ENCODE measurements around the gene ZNRF3. TPM values are rescaled to one million over a fixed set of nuclear protein-coding genes. Genes with fewer than 3 reads are reported as not detected.

Gene ZNRF3
- total and polyA plus RNA-seq, 7 donors: 0.23 to 13.6 (median 8.9) TPM

- Histone ChIP-seq H3K4me1 (peaks cover 0 to 28% (median 12%) of the 10 kb centered on the region in 4 donors), H3K9me3 (no peaks in the 10 kb centered on the region), H3K27me3 (no peaks in the 10 kb centered on the region), H3K4me3 (no peak overlapping the region), H3K27ac (no peak overlapping the region), H3K36me3 (no peaks in the 10 kb centered on the region)
- intact Hi-C loops (cut with DNase I): no loop called here
- 81 to 85% methylated on average over 2 of the region's 2 CpGs for WGBS, 2 donors
- TF ChIP-seq POLR2A (IDR thresholded peaks at IDR 0.05) (no peak), EP300 (IDR thresholded peaks at IDR 0.05) (no peak), POLR2AphosphoS5 (IDR thresholded peaks at IDR 0.05) (no peak)
- TF ChIP-seq, protein P1, sequence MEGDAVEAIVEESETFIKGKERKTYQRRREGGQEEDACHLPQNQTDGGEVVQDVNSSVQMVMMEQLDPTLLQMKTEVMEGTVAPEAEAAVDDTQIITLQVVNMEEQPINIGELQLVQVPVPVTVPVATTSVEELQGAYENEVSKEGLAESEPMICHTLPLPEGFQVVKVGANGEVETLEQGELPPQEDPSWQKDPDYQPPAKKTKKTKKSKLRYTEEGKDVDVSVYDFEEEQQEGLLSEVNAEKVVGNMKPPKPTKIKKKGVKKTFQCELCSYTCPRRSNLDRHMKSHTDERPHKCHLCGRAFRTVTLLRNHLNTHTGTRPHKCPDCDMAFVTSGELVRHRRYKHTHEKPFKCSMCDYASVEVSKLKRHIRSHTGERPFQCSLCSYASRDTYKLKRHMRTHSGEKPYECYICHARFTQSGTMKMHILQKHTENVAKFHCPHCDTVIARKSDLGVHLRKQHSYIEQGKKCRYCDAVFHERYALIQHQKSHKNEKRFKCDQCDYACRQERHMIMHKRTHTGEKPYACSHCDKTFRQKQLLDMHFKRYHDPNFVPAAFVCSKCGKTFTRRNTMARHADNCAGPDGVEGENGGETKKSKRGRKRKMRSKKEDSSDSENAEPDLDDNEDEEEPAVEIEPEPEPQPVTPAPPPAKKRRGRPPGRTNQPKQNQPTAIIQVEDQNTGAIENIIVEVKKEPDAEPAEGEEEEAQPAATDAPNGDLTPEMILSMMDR (IDR thresholded peaks at IDR 0.05): no peak
- DNase-seq: no peak
Observed at GRCh38 chr22:28927630-28928029, 44.3 kb downstream of the ZNRF3 start.

GRCh38 chr22:28929197-28929596, 45.8 kb downstream of the ZNRF3 start:
- H3K36me3 ChIP-seq: no peaks in the 10 kb centered on the region
- TF ChIP-seq POLR2AphosphoS5 (IDR thresholded peaks at IDR 0.05) (no peak), EP300 (IDR thresholded peaks at IDR 0.05) (no peak), POLR2A (IDR thresholded peaks at IDR 0.05) (no peak)
- TF ChIP-seq, protein P1 (IDR thresholded peaks at IDR 0.05): no peak
- WGBS, 2 donors: 65 to 76% methylated on average over 5 of the region's 5 CpGs
- peaks cover 0 to 23% (median 10%) of the 10 kb centered on the region in 4 donors for H3K4me1 ChIP-seq
- H3K27me3 ChIP-seq: no peaks in the 10 kb centered on the region
- no peak overlapping the region for H3K27ac ChIP-seq
- no peaks in the 10 kb centered on the region for H3K9me3 ChIP-seq
- intact Hi-C loops (cut with DNase I): no loop called here
- H3K4me3 ChIP-seq: no peak overlapping the region
- no peak for DNase-seq

- intact Hi-C loops (cut with DNase I): no loop called here
- H3K27ac ChIP-seq: no peak overlapping the region
- H3K36me3 ChIP-seq: no peaks in the 10 kb centered on the region
- peaks cover 0 to 23% (median 7%) of the 10 kb centered on the region in 4 donors for H3K4me1 ChIP-seq
- H3K4me3 ChIP-seq: no peak overlapping the region
- no peak for DNase-seq
- H3K9me3 ChIP-seq: no peaks in the 10 kb centered on the region
- H3K27me3 ChIP-seq: no peaks in the 10 kb centered on the region
- WGBS, 2 donors: 76 to 80% methylated on average over 4 of the region's 4 CpGs
- TF ChIP-seq POLR2A (IDR thresholded peaks at IDR 0.05): no peak
- TF ChIP-seq, protein P1 (IDR thresholded peaks at IDR 0.05): no peak
- no peak for TF ChIP-seq EP300 (IDR thresholded peaks at IDR 0.05)
- TF ChIP-seq POLR2AphosphoS5 (IDR thresholded peaks at IDR 0.05): no peak
Observed at GRCh38 chr22:28930357-28931007, 47.1 kb downstream of the ZNRF3 start.

GRCh38 chr22:28931844-28932567, 48.6 kb downstream of the ZNRF3 start:
- no peaks in the 10 kb centered on the region for H3K36me3 ChIP-seq
- intact Hi-C loops (cut with DNase I): no loop called here

More at GRCh38 chr22:28931844-28932567, 48.6 kb downstream of the ZNRF3 start:
- Histone ChIP-seq H3K4me1 (peaks cover 0 to 25% (median 5%) of the 10 kb centered on the region in 4 donors), H3K27ac (no peak overlapping the region), H3K27me3 (no peaks in the 10 kb centered on the region), H3K9me3 (no peaks in the 10 kb centered on the region), H3K4me3 (no peak overlapping the region)
- 57 to 81% methylated on average over 5 of the region's 5 CpGs for WGBS, 2 donors
- DNase-seq: no peak
- TF ChIP-seq POLR2AphosphoS5 (IDR thresholded peaks at IDR 0.05) (no peak), POLR2A (IDR thresholded peaks at IDR 0.05) (no peak), EP300 (IDR thresholded peaks at IDR 0.05) (no peak)
- TF ChIP-seq, protein P1 (IDR thresholded peaks at IDR 0.05): no peak
